GM18868 (cell line): Measurements from ENCODE around the gene RNF214.

Experiments
- ATAC-seq: cut with Tn5 transposase; IDR thresholded peaks from one replicate; pipeline ENCODE4 v1.9.1; 2021; ENCODE audit warnings: mild to moderate bottlenecking, moderate library complexity; ENCODE audit not compliant: unreplicated experiment

Gene RNF214

GRCh38 chr11:117212697-117213355 lies 19.6 kb upstream of the RNF214 start:
- no peak for ATAC-seq

GRCh38 chr11:117214404-117215110 lies 17.9 kb upstream of the RNF214 start:
- ATAC-seq, result no peak

- no peak for ATAC-seq
Measured at GRCh38 chr11:117217141-117218084, 15.1 kb upstream of the RNF214 start.

- no peak for ATAC-seq
Measured at GRCh38 chr11:117218133-117218915, 14.1 kb upstream of the RNF214 start.

- ATAC-seq, result no peak
Measured at GRCh38 chr11:117219001-117219400, 13.5 kb upstream of the RNF214 start.

- no peak for ATAC-seq
Measured at GRCh38 chr11:117219455-117219854, 13.0 kb upstream of the RNF214 start.

- no peak for ATAC-seq
Measured at GRCh38 chr11:117219995-117220394, 12.5 kb upstream of the RNF214 start.

GRCh38 chr11:117220568-117220967 lies 11.9 kb upstream of the RNF214 start:
- no peak for ATAC-seq

- no peak for ATAC-seq
Measured at GRCh38 chr11:117220999-117221774, 11.3 kb upstream of the RNF214 start.

GRCh38 chr11:117221775-117222517 lies 10.5 kb upstream of the RNF214 start:
- ATAC-seq, result no peak

GRCh38 chr11:117222991-117223740 lies 9.3 kb upstream of the RNF214 start:
- ATAC-seq, result no peak

- no peak for ATAC-seq
Measured at GRCh38 chr11:117223741-117224689, 8.5 kb upstream of the RNF214 start.

GRCh38 chr11:117225553-117226170 lies 6.8 kb upstream of the RNF214 start:
- no peak for ATAC-seq

GRCh38 chr11:117226388-117227385 lies 5.8 kb upstream of the RNF214 start:
- ATAC-seq, result peak; percentile 66

GRCh38 chr11:117228091-117228490 lies 4.4 kb upstream of the RNF214 start:
- no peak for ATAC-seq

- ATAC-seq, result no peak
Measured at GRCh38 chr11:117229411-117229810, 3.1 kb upstream of the RNF214 start.
